Neuronal stem cell (in vitro differentiated cells): ENCODE results near the gene LONRF2.

Experiments used
- DNase-seq: peaks from one replicate; pipeline ENCODE4 v3.0.0-alpha.2; 2013; ENCODE audit warnings: low spot score
- H2AFZ ChIP-seq: one replicate; pipeline ENCODE4 v1.6.1; 2013; ENCODE audit warnings: mild to moderate bottlenecking, low read length, inconsistent platforms
- H2AK5ac ChIP-seq: 2 replicates; pipeline ENCODE4 v1.6.1; 2013; ENCODE audit warnings: low read depth, mild to moderate bottlenecking, inconsistent platforms, low read length, moderate library complexity, mixed read lengths
- H2BK120ac ChIP-seq: 2 replicates; pipeline ENCODE4 v1.6.1; 2013; ENCODE audit warnings: low read depth, mild to moderate bottlenecking, inconsistent platforms, low read length, moderate library complexity, mixed read lengths
- H2BK12ac ChIP-seq: one replicate; pipeline ENCODE4 v1.6.1; 2013; ENCODE audit warnings: low read length, inconsistent platforms
- H2BK15ac ChIP-seq: 2 replicates; pipeline ENCODE4 v1.6.1; 2013; ENCODE audit warnings: mild to moderate bottlenecking, low read length, inconsistent platforms, mixed read lengths
- H2BK5ac ChIP-seq: one replicate; pipeline ENCODE4 v1.6.1; 2013; ENCODE audit warnings: inconsistent platforms, mild to moderate bottlenecking, low read length, moderate library complexity
- H3K14ac ChIP-seq: one replicate; pipeline ENCODE4 v1.6.1; 2013; ENCODE audit warnings: low read length, inconsistent platforms
- H3K18ac ChIP-seq: 2 replicates; pipeline ENCODE4 v1.6.1; 2013; ENCODE audit warnings: low read length, inconsistent platforms
- H3K23ac ChIP-seq: 2 replicates; pipeline ENCODE4 v1.6.1; 2013; ENCODE audit warnings: low read depth, mild to moderate bottlenecking, mixed read lengths, low read length, inconsistent platforms; ENCODE audit not compliant: poor library complexity
- H3K27ac ChIP-seq: replicated peaks from 3 replicates; pipeline ENCODE4 v1.5.1; 2013; ENCODE audit warnings: low read length, inconsistent platforms
- H3K27me3 ChIP-seq, 3 experiments: 2 replicates each; pipeline ENCODE4 v1.6.1; 2013; ENCODE audit warnings: low read length in 3 of 3, mild to moderate bottlenecking in 2 of 3, inconsistent platforms in 1 of 3, low read depth in 1 of 3, mixed read lengths in 1 of 3, moderate library complexity in 1 of 3; ENCODE audit not compliant: control insufficient read depth in 3 of 3, insufficient read depth in 3 of 3
- H3K36me3 ChIP-seq, 2 donors: replicated peaks in 1 of 2; 2 replicates each; pipeline ENCODE4 v1.6.1; 2013; ENCODE audit warnings: low read length in 2 of 2; ENCODE audit not compliant: control insufficient read depth in 2 of 2, insufficient read depth in 2 of 2
- H3K4ac ChIP-seq: 2 replicates; pipeline ENCODE4 v1.6.1; 2013; ENCODE audit warnings: inconsistent platforms, mild to moderate bottlenecking, low read length, moderate library complexity
- H3K4me1 ChIP-seq, 2 donors: 1 replicate in 1 of 2; 2 replicates in 1 of 2; pipeline ENCODE4 v1.6.1; 2013; ENCODE audit warnings: low read length in 2 of 2, low read depth in 1 of 2; ENCODE audit not compliant: control insufficient read depth in 2 of 2, insufficient read depth in 1 of 2
- H3K4me2 ChIP-seq: one replicate; pipeline ENCODE4 v1.6.1; 2013; ENCODE audit warnings: mild to moderate bottlenecking, low read length, inconsistent platforms; ENCODE audit not compliant: insufficient read depth, poor library complexity, severe bottlenecking
- H3K4me3 ChIP-seq, 2 donors: 2 replicates each; pipeline ENCODE4 v1.5.1; 2013; ENCODE audit warnings: low read length in 2 of 2, mild to moderate bottlenecking in 2 of 2, inconsistent platforms in 1 of 2, moderate library complexity in 1 of 2
- H3K79me1 ChIP-seq: one replicate; pipeline ENCODE4 v1.6.1; 2013; ENCODE audit warnings: low read depth, mild to moderate bottlenecking, inconsistent platforms, low read length, moderate library complexity
- H3K9ac ChIP-seq: one replicate; pipeline ENCODE4 v1.6.1; 2013; ENCODE audit warnings: mild to moderate bottlenecking, low read depth, low read length, inconsistent platforms; ENCODE audit not compliant: poor library complexity
- H3K9me3 ChIP-seq, 2 donors: replicated peaks in 1 of 2; 2 replicates each; pipeline versions ENCODE3 to v1.6.1; 2013; ENCODE audit warnings: low read length in 2 of 2, mild to moderate bottlenecking in 2 of 2, inconsistent platforms in 1 of 2, low read depth in 1 of 2, mixed read lengths in 1 of 2, moderate library complexity in 1 of 2; ENCODE audit not compliant: control insufficient read depth in 2 of 2, insufficient read depth in 1 of 2
- H4K8ac ChIP-seq: one replicate; pipeline ENCODE4 v1.6.1; 2013; ENCODE audit warnings: low read depth, mild to moderate bottlenecking, inconsistent platforms, low read length, moderate library complexity
- H4K91ac ChIP-seq: one replicate; pipeline ENCODE4 v1.6.1; 2013; ENCODE audit warnings: low read length, low read depth, mild to moderate bottlenecking, inconsistent platforms; ENCODE audit not compliant: poor library complexity
- WGBS, 2 donors: extraction: QIAGEN DNeasy Blood & Tissue Kit; methylation state at CpG; one replicate each; pipeline ENCODE4 v1.1.7; 2013; ENCODE audit warnings: missing lambda C conversion rate in 2 of 2, mixed read lengths in 1 of 2; ENCODE audit not compliant: insufficient read length in 2 of 2, insufficient replicate concordance in 1 of 2; ENCODE audit errors: extremely low coverage in 2 of 2; 5-methylcytosine and 5-hydroxymethylcytosine counted together

The LONRF2 gene

GRCh38 chr2:100279586-100280534 is 42.4 kb downstream of the LONRF2 start:
- no peak for DNase-seq
- Histone ChIP-seq H3K9ac (no peak overlapping the region), H3K4ac (no peak overlapping the region), H3K36me3 (peaks cover 0 to 17% of the 10 kb centered on the region in 2 donors), H2AK5ac (no peak overlapping the region), H3K14ac (no peak overlapping the region), H3K4me1 (peaks cover 6 to 7% of the 10 kb centered on the region in 2 donors), H2BK15ac (no peak overlapping the region), H3K4me3 (no peak overlapping the region), H3K27me3 (no peaks in the 10 kb centered on the region), H3K9me3 (no peaks in the 10 kb centered on the region), H2BK5ac (no peak overlapping the region), H3K23ac (no peak overlapping the region), H3K27ac (no peak overlapping the region), H4K91ac (no peak overlapping the region), H3K79me1 (no peaks in the 10 kb centered on the region), H2AFZ (no peak overlapping the region), H3K4me2 (no peak overlapping the region), H2BK120ac (no peak overlapping the region), H2BK12ac (no peak overlapping the region), H3K18ac (no peak overlapping the region), H4K8ac (no peak overlapping the region)
- WGBS, 2 donors, result no CpG with 5 or more reads among the region's 17 CpGs

- H2BK5ac ChIP-seq, result no peak overlapping the region
- H3K4ac ChIP-seq, result no peak overlapping the region
- H3K9me3 ChIP-seq, result no peaks in the 10 kb centered on the region
- H2BK12ac ChIP-seq, result no peak overlapping the region
- no peaks in the 10 kb centered on the region for H3K27me3 ChIP-seq
- H3K4me3 ChIP-seq, result no peak overlapping the region
- H3K79me1 ChIP-seq, result no peaks in the 10 kb centered on the region
- H2BK120ac ChIP-seq, result no peak overlapping the region
- no peak overlapping the region for H2AFZ ChIP-seq
- H4K91ac ChIP-seq, result no peak overlapping the region
- H3K4me1 ChIP-seq, result peaks cover 6 to 7% of the 10 kb centered on the region in 2 donors
- DNase-seq, result no peak
- no peak overlapping the region for H2BK15ac ChIP-seq
- H3K27ac ChIP-seq, result no peak overlapping the region
- peaks cover 0 to 12% of the 10 kb centered on the region in 2 donors for H3K36me3 ChIP-seq
- WGBS, 2 donors, result no CpG with 5 or more reads among the region's 11 CpGs
- no peak overlapping the region for H3K18ac ChIP-seq
- no peak overlapping the region for H3K14ac ChIP-seq
- no peak overlapping the region for H3K4me2 ChIP-seq
- no peak overlapping the region for H2AK5ac ChIP-seq
- no peak overlapping the region for H4K8ac ChIP-seq
- no peak overlapping the region for H3K9ac ChIP-seq
- H3K23ac ChIP-seq, result no peak overlapping the region
Observed at GRCh38 chr2:100278986-100279385, 43.3 kb downstream of the LONRF2 start.

- Histone ChIP-seq H3K14ac (no peak overlapping the region), H3K27me3 (no peaks in the 10 kb centered on the region), H3K9ac (no peak overlapping the region), H3K4me1 (peaks cover 6 to 7% of the 10 kb centered on the region in 2 donors), H2BK5ac (no peak overlapping the region), H3K4me3 (no peak overlapping the region), H2BK12ac (no peak overlapping the region), H3K79me1 (no peaks in the 10 kb centered on the region), H3K4ac (no peak overlapping the region), H2AK5ac (no peak overlapping the region), H4K91ac (no peak overlapping the region), H3K23ac (no peak overlapping the region), H2BK15ac (no peak overlapping the region), H3K4me2 (no peak overlapping the region), H3K18ac (no peak overlapping the region), H2AFZ (no peak overlapping the region), H3K36me3 (peaks cover 0 to 7% of the 10 kb centered on the region in 2 donors), H4K8ac (no peak overlapping the region), H3K27ac (no peak overlapping the region), H2BK120ac (no peak overlapping the region), H3K9me3 (no peaks in the 10 kb centered on the region)
- DNase-seq, result no peak
- no CpG with 5 or more reads among the region's 12 CpGs for WGBS, 2 donors
Observed at GRCh38 chr2:100278501-100278900, 43.8 kb downstream of the LONRF2 start.

- H4K91ac ChIP-seq, result no peak overlapping the region
- H3K27ac ChIP-seq, result no peak overlapping the region
- H3K36me3 ChIP-seq, result no peaks in the 10 kb centered on the region
- no peaks in the 10 kb centered on the region for H3K9me3 ChIP-seq
- no peak overlapping the region for H3K9ac ChIP-seq
- H2BK15ac ChIP-seq, result no peak overlapping the region
- H3K27me3 ChIP-seq, result no peaks in the 10 kb centered on the region
- no peak overlapping the region for H2AK5ac ChIP-seq
- H3K18ac ChIP-seq, result no peak overlapping the region
- peaks cover 6 to 7% of the 10 kb centered on the region in 2 donors for H3K4me1 ChIP-seq
- no peak overlapping the region for H3K4me2 ChIP-seq
- no CpG with 5 or more reads among the region's 12 CpGs for WGBS, 2 donors
- no peak overlapping the region for H2AFZ ChIP-seq
- no peak overlapping the region for H3K23ac ChIP-seq
- no peak for DNase-seq
- H3K4me3 ChIP-seq, result no peak overlapping the region
- H3K4ac ChIP-seq, result no peak overlapping the region
- no peak overlapping the region for H4K8ac ChIP-seq
- H2BK12ac ChIP-seq, result no peak overlapping the region
- no peak overlapping the region for H2BK5ac ChIP-seq
- peak overlapping the region; percentile 56 for H3K14ac ChIP-seq
- H2BK120ac ChIP-seq, result no peak overlapping the region
- no peaks in the 10 kb centered on the region for H3K79me1 ChIP-seq
Observed at GRCh38 chr2:100277540-100278207, 44.6 kb downstream of the LONRF2 start.
